H7 (cell line): Measurements from ENCODE around the gene ATP8B3. TPM values are rescaled to one million over a fixed set of nuclear protein-coding genes. Genes with fewer than 3 reads are reported as not detected.

ENCODE experiments used
- DNase-seq: peaks from one replicate; pipeline ENCODE4 v3.0.0; 2012
- H3K27me3 ChIP-seq: 2 replicates; pipeline ENCODE4 v1.6.0; 2011; ENCODE audit warnings: mild to moderate bottlenecking, low read length; ENCODE audit not compliant: control insufficient read depth, insufficient read depth
- H3K36me3 ChIP-seq: replicated peaks from 2 replicates; pipeline ENCODE4 v1.5.1; 2011; ENCODE audit warnings: low read length; ENCODE audit not compliant: control insufficient read depth, insufficient read depth
- H3K4me3 ChIP-seq: 2 replicates; pipeline ENCODE4 v1.5.1; 2011; ENCODE audit warnings: low read depth, mild to moderate bottlenecking, control low read depth, low read length, moderate library complexity; ENCODE audit not compliant: insufficient read depth
- total RNA-seq: library from RNA; depleted of rRNA; stranded (reverse); fragments of >200 nt; shearing (Covaris generic); gene quantifications from 2 replicates; pipeline ENCODE4 v1.2.3, GENCODE V29; 2014

Gene ATP8B3
- total RNA-seq, 1 experiment from 2014 or later: 7.4 TPM

- no peak overlapping the region for H3K4me3 ChIP-seq
- no peak for DNase-seq
- H3K27me3 ChIP-seq: no peaks in the 10 kb centered on the region
- H3K36me3 ChIP-seq: no peaks in the 10 kb centered on the region
Measured at GRCh38 chr19:1845125-1845515, 33.0 kb upstream of the ATP8B3 start.

DNA sequence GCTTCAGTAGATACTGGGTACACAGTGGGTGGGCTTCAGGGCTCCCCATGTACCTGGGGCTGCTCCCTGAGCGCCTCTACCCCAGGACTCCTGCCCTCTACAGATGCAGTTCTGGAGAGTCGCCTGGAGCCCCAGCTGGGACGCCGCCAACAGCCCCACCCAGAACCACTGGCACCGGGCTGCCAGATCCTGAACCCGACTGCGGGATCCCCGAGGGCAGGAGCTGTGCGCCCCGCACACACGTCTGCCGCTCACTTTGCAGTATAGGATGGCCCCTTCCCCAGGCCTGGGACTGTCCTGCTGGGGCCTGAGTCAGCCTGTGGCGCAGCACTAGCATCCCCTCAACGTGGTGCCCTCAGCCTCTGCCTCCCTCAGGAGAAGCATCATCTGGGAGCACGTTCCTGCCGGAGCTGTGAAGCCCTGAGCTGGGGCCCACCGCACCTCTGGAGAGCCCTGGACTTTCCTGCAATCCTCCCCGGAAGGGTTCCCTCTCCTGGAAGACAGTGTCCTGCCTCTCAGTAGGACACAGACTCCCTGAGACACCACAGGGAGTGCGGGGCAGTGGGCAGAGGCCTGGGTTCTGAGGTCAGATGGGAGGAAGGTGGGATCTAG is 32.5 kb upstream of the ATP8B3 start:
- H3K36me3 ChIP-seq: no peaks in the 10 kb centered on the region
- H3K4me3 ChIP-seq: no peak overlapping the region
- no peak for DNase-seq
- no peaks in the 10 kb centered on the region for H3K27me3 ChIP-seq

DNA sequence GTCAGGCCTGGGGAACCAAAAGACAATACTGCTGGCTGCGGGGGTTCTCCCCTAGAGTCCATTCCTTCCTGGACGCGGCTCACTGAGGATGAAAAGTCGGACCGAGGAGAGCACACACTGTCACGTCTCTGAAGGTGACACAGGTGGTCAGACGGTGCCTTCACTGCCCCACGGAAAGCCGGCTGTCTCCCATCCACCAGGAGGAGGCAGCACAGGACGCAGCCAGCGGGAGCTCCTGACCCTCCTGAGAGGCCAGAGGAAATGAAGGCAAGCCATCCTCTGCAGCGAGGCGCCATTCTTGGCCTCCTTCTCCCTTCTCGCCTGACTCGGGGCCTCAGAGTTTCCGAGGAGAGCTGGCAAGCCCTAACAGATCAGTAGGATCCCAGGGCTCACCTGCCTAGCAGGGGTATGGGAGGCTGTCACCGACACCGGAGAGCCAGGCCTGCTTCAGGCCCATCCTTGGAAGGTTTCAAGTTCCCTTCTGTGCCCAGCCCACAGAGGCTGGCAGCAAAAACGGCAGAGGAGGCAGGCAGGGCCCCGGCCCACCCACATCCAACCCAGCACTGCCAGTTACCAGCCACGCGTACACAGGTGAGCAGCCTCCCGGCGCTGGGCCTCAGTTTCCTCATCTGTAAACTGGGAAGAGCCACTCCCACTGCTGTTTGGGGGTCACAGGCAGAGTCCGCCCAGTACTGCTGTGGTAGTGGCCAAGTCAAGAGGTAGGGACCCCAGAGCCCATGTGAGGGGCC is 31.7 kb upstream of the ATP8B3 start:
- H3K36me3 ChIP-seq: no peaks in the 10 kb centered on the region
- no peaks in the 10 kb centered on the region for H3K27me3 ChIP-seq
- no peak overlapping the region for H3K4me3 ChIP-seq
- peak; percentile 85 for DNase-seq

GRCh38 chr19:1843116-1843515 is 31.0 kb upstream of the ATP8B3 start:
- no peak for DNase-seq
- no peaks in the 10 kb centered on the region for H3K36me3 ChIP-seq
- no peaks in the 10 kb centered on the region for H3K27me3 ChIP-seq
- H3K4me3 ChIP-seq: no peak overlapping the region

- Histone ChIP-seq H3K27me3 (no peaks in the 10 kb centered on the region), H3K36me3 (no peaks in the 10 kb centered on the region), H3K4me3 (no peak overlapping the region)
- no peak for DNase-seq
Measured at GRCh38 chr19:1841209-1841924, 29.3 kb upstream of the ATP8B3 start.

DNA sequence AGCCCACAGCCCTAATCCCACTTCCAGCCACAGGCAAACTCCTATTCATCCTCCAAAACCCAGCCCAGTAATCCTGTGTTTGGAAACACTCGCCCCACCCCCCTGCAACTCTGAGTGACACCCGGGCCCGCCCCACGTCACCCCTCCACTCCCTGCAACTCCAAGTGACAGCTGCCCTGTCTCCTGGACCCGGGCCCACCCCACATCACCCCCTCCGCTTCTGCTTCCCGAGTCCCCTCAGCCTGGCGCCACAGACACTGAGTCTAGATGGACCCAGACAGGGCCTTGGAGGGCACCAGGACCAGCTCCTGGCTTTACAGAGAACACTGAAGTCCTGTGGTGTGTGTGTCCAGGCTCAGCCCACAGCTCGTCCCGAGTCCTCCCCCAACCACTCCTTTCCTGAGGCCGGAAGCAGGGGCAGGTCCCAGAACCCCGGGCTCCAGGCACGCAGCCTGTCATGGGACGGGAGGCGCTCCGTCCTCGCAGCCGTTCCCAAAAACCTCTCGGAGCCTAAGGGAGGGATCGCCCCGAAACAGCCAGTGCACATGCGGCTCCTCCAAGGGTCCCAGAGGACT is 28.6 kb upstream of the ATP8B3 start:
- H3K27me3 ChIP-seq: no peaks in the 10 kb centered on the region
- no peak for DNase-seq
- no peaks in the 10 kb centered on the region for H3K36me3 ChIP-seq

GRCh38 chr19:1839658-1840540 is 27.8 kb upstream of the ATP8B3 start:
- Histone ChIP-seq H3K4me3 (no peak overlapping the region), H3K27me3 (no peaks in the 10 kb centered on the region), H3K36me3 (no peaks in the 10 kb centered on the region)
- no peak for DNase-seq

More for the DNA sequence above, 28.6 kb upstream of the ATP8B3 start:
- H3K4me3 ChIP-seq: no peak overlapping the region

DNA sequence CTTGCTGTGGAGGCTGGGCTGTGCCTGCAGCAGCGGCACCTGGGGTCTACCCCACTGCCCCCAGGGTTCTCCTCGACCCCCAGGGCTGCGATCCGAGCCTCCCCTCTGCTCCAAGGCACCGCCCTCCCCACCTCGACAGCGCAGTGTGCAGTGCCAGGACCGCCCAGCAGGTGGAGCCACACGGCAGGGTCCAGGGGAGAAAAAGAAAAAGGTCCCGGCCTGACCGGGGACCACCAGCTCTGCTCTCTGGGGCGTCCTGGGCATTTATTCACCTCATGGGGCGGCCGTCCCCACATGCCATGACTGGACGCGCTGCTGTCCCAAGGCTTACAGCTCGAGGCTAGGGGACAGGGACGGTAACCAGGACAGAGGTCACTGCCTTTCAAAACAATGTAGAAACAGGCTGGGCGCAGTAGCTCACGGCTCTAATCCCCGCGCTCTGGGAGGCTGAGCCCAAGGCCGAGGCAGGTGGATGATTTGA is 25.6 kb upstream of the ATP8B3 start:
- H3K36me3 ChIP-seq: no peaks in the 10 kb centered on the region
- peak; percentile 99 for DNase-seq
- no peak overlapping the region for H3K4me3 ChIP-seq
- H3K27me3 ChIP-seq: no peaks in the 10 kb centered on the region

DNA sequence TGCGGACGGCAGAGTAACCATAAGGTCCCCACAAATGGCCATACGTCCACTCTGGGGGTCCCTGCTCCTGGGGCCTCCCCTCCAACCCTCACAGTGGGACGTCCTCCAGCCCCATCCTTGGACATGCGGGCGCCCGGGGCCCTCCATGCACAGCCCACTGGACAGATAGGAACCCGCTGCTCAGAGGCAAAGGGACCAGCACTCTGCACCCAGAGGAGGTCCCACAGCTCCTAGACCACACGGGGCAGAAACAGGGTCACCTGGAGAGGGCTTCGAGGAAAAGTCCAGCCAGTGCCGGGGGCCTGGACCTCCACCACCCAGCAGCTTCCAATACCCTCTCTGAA is 25.1 kb upstream of the ATP8B3 start:
- Histone ChIP-seq H3K36me3 (no peaks in the 10 kb centered on the region), H3K4me3 (no peak overlapping the region), H3K27me3 (no peaks in the 10 kb centered on the region)
- DNase-seq: no peak

DNA sequence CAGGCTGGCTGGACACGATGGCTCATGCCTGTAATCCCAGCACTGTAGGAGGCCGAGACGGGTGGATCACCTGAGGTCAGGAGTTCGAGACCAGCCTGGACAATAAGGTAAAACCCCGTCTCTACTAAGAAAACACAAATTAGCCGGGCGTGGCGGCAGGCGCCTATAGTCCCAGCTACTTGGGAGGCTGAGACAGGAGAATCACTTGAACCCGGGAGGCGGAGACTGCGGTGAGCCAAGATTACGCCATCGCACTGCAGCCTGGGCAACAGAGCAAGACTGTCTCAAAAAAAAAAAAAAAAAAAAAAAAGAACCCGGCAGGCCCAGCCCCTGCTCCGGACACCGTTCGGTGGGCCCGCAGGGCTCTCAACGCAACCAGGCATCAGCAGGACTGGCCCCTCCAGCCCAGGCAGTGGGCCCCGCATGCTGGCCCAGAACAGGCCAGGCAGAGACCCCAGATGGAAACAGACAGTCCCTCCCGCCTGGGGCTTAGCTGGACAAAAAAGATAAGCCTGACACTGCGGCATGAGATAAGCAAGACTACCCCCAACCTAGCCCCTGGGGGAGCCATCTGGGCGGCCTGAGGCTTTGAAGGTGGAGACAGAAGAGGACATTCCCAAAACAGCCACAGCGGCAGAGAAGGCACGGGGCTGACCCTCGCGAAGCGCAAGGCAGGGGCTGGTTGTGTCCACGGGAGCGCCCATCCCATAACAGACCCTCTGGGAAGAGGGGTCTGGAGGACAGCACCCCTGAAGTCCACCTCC is 24.6 kb upstream of the ATP8B3 start:
- no peaks in the 10 kb centered on the region for H3K36me3 ChIP-seq
- DNase-seq: no peak

DNA sequence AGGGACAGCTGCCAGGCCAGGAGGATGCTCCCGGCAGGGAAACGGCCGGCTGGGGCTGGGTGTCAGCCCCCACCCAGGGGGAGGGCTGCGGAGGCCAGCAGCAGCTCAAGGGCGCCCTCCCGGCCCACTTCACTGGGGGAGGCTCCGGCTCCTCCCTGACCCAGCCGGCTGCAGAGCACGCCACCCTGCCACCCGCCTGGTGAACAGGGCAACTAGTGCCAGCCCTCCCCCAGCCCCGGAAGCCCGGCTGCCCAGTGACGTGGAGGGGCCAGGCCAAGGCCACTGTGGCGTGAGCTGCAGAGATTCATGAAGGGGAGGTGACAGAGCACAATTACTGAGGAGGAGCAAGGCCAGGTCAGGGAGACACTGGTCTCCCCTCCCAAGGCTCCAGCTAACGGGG is 21.5 kb upstream of the ATP8B3 start:
- no peak for DNase-seq
- Histone ChIP-seq H3K4me3 (no peak overlapping the region), H3K36me3 (peaks cover 1% of the 10 kb centered on the region), H3K27me3 (no peaks in the 10 kb centered on the region)

More for the DNA sequence above, 24.6 kb upstream of the ATP8B3 start:
- Histone ChIP-seq H3K4me3 (no peak overlapping the region), H3K27me3 (no peaks in the 10 kb centered on the region)

DNA sequence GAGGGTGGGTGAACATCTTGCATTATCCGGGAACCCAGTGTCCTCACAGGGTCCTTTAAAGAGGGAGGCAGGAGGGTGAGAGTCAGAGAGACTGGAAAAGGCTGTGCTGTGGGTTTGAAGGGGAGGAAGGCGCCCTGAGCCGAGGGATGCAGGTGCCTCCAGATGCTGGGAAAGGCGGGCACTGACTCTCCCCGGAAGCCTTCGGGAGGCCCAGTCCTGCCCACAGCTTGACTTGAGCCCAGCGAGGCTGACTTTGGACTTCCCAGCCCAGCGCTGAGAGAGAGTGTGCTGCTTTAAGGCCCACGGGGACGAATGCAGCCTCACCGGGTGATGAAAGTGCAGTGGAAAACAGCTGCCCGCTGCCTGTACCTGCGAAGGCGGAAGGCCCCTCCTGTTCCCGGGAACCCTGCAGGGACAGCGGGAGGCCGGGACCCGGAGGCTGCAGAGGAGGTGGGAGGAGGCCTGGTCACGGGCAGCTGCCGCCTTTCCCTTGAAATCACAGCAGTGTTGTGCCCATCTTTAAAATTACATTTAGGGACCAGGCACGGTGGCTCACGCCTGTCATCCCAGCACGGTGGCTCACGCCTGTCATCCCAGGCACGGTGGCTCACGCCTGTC is 20.1 kb upstream of the ATP8B3 start:
- no peak for DNase-seq
- Histone ChIP-seq H3K27me3 (no peaks in the 10 kb centered on the region), H3K4me3 (no peak overlapping the region), H3K36me3 (peaks cover 1% of the 10 kb centered on the region)

DNA sequence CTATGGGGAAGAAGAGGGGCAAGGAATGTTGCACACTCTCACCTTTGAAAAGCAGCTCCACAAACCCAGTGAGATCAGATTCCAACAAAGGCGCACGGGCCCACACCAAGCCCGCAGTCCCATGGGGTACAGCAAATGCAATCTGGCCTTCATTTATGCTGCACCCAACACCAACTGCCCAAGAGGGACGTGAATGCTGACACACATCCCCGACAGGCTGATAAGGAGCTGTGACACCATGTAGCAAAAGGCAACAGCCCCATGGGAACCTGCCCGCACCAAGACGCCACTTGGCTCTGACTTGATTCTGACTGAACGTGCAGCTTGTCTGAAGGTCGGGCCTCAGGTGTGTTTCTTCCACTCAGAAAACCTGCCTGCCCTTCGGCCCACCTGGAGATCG is 18.9 kb upstream of the ATP8B3 start:
- H3K4me3 ChIP-seq: no peak overlapping the region
- DNase-seq: no peak
- peaks cover 1% of the 10 kb centered on the region for H3K36me3 ChIP-seq
- H3K27me3 ChIP-seq: no peaks in the 10 kb centered on the region
